Ascending aorta (tissue), 2 donors: ENCODE measurements around the gene NOM1. TPM values are rescaled to one million over a fixed set of nuclear protein-coding genes. Genes with fewer than 3 reads are reported as not detected.
"Not testable (repeated sequence)": the region's sequence is repeated elsewhere in the genome, so short reads cannot be mapped to it uniquely, and the experiment has no call there.

ENCODE experiments used
- DNase-seq, 2 donors: peaks; one replicate each; pipeline ENCODE4 v3.0.0-alpha.2; 2019; ENCODE audit warnings: low spot score in 2 of 2
- H3K27ac ChIP-seq, 2 donors: fragments of 200-600 bp; sonication (generic); one replicate each; pipeline ENCODE4 v1.5.1; 2016 to 2017; ENCODE audit warnings: mild to moderate bottlenecking in 1 of 2
- H3K27me3 ChIP-seq: fragments of 200-600 bp; sonication (generic); one replicate; pipeline ENCODE4 v1.5.1; 2017
- H3K36me3 ChIP-seq, 2 donors: fragments of 200-600 bp; sonication (generic); one replicate each; pipeline ENCODE4 v1.5.1; 2016
- H3K4me1 ChIP-seq, 2 donors: fragments of 200-600 bp; sonication (generic); one replicate each; pipeline ENCODE4 v1.5.1; 2016 to 2017; ENCODE audit warnings: mild to moderate bottlenecking in 1 of 2
- H3K4me3 ChIP-seq, 2 donors: fragments of 200-600 bp; sonication (generic); one replicate each; pipeline ENCODE4 v1.5.1; 2016 to 2017; ENCODE audit warnings: mild to moderate bottlenecking in 1 of 2
- H3K9me3 ChIP-seq, 2 donors: fragments of 200-600 bp; sonication (generic); one replicate each; pipeline ENCODE4 v1.5.1; 2016
- CTCF ChIP-seq, 3 experiments: fragments of 200-600 bp in 2 of 3; fragments of 450-650 bp in 1 of 3; sonication (generic) in 2 of 3; IDR thresholded peaks; one replicate each; pipeline ENCODE4 v1.5.1; 2016 to 2019; ENCODE audit warnings: antibody characterized with exemption in 3 of 3, mild to moderate bottlenecking in 1 of 3, moderate library complexity in 1 of 3
- intact Hi-C: fragments of 100-400 bp; cut with DNase I; formaldehyde crosslinking; loops from one replicate; pipeline ENCODE4 v1.15.1; 2023
- total RNA-seq: library from RNA; depleted of rRNA; stranded (reverse); fragments of >200 nt; gene quantifications from one replicate; pipeline ENCODE4 v1.1.0, GENCODE V29; 2016

The NOM1 gene
- total RNA-seq, 1 donor from 2014 or later, result 16.1 TPM

GRCh38 chr7:156948361-156948760, 1.2 kb upstream of the NOM1 start:
- intact Hi-C loops, result loop anchor here (2.0 to 5.0 kb wide), 4 partner anchors 56 to 388 kb away; partner anchors contain the start of genes DNAJB6, LMBR1 and UBE3C

GRCh38 chr7:156950381-156950858, 908 bp downstream of the NOM1 start:
- H3K4me3 ChIP-seq, result peak overlapping the region; percentile 53 to 99
- H3K27me3 ChIP-seq, result no peaks in the 10 kb centered on the region
- peaks cover 29 to 35% of the 10 kb centered on the region in 2 donors for H3K36me3 ChIP-seq
- intact Hi-C loops, result no loop called here
- no peak for TF ChIP-seq CTCF (IDR thresholded peaks at IDR 0.05)
- peaks cover 10 to 23% of the 10 kb centered on the region in 2 donors for H3K4me1 ChIP-seq
- DNase-seq, result no peak
- H3K9me3 ChIP-seq, result no peaks in the 10 kb centered on the region
- no peak overlapping the region for H3K27ac ChIP-seq

More at GRCh38 chr7:156948361-156948760, 1.2 kb upstream of the NOM1 start:
- Histone ChIP-seq H3K27me3 (no peaks in the 10 kb centered on the region), H3K4me1 (peaks cover 10 to 23% of the 10 kb centered on the region in 2 donors), H3K36me3 (peaks cover 12 to 14% of the 10 kb centered on the region in 2 donors), H3K27ac (no peak overlapping the region), H3K4me3 (peak overlapping the region; percentile 53 to 99), H3K9me3 (no peaks in the 10 kb centered on the region)
- no peak for TF ChIP-seq CTCF (IDR thresholded peaks at IDR 0.05)
- DNase-seq, result no peak

- H3K36me3 ChIP-seq, result peaks cover 40 to 58% of the 10 kb centered on the region in 2 donors
- DNase-seq, H3K9me3 ChIP-seq, intact Hi-C loops, H3K27me3 ChIP-seq, H3K4me3 ChIP-seq, H3K27ac ChIP-seq: not testable (repeated sequence)
- H3K4me1 ChIP-seq, result peaks cover 10 to 23% of the 10 kb centered on the region in 2 donors
Observed at GRCh38 chr7:156953215-156953614, 3.7 kb downstream of the NOM1 start.

GRCh38 chr7:156954941-156955340, 5.4 kb downstream of the NOM1 start:
- TF ChIP-seq CTCF (IDR thresholded peaks at IDR 0.05), result no peak
- Histone ChIP-seq H3K27me3 (no peaks in the 10 kb centered on the region), H3K27ac (no peak overlapping the region), H3K4me3 (no peak overlapping the region), H3K9me3 (no peaks in the 10 kb centered on the region), H3K36me3 (peaks cover 49 to 74% of the 10 kb centered on the region in 2 donors), H3K4me1 (peaks cover 10 to 18% of the 10 kb centered on the region in 2 donors)
- no peak for DNase-seq
- intact Hi-C loops, result no loop called here

GRCh38 chr7:156956727-156957126, 7.2 kb downstream of the NOM1 start:
- Histone ChIP-seq H3K27me3 (no peaks in the 10 kb centered on the region), H3K9me3 (no peaks in the 10 kb centered on the region), H3K4me1 (peaks cover 0 to 4% of the 10 kb centered on the region in 2 donors), H3K36me3 (peaks cover 67 to 91% of the 10 kb centered on the region in 2 donors), H3K27ac (no peak overlapping the region), H3K4me3 (no peak overlapping the region)
- no peak for TF ChIP-seq CTCF (IDR thresholded peaks at IDR 0.05)
- intact Hi-C loops, result no loop called here
- DNase-seq, result no peak

- Histone ChIP-seq H3K4me1 (no peaks in the 10 kb centered on the region), H3K4me3 (no peak overlapping the region), H3K36me3 (peaks cover 72 to 92% of the 10 kb centered on the region in 2 donors), H3K9me3 (no peaks in the 10 kb centered on the region), H3K27me3 (no peaks in the 10 kb centered on the region), H3K27ac (no peak overlapping the region)
- DNase-seq, result no peak
- intact Hi-C loops, result no loop called here
- TF ChIP-seq CTCF (IDR thresholded peaks at IDR 0.05), result no peak
Observed at GRCh38 chr7:156962145-156962544, 12.6 kb downstream of the NOM1 start.
